Peyer's patch (tissue), 4 donors: ENCODE data around the gene POMP. TPM values are rescaled to one million over a fixed set of nuclear protein-coding genes. Genes with fewer than 3 reads are reported as not detected.
A peak's percentile ranks its signal among the peaks of the same experiment; 100 is the strongest.

Source experiments
- DNase-seq, 3 donors: peaks; one replicate each; pipeline ENCODE4 v3.0.0-alpha.2; 2017 to 2019
- H3K27ac ChIP-seq, 4 donors: fragments of 200-600 bp; sonication (generic); one replicate each; pipeline ENCODE4 v1.5.1; 2016 to 2019
- H3K27me3 ChIP-seq, 2 donors: fragments of 200-600 bp; sonication (generic); one replicate each; pipeline ENCODE4 v1.5.1; 2019
- H3K36me3 ChIP-seq, 3 donors: fragments of 200-600 bp; sonication (generic); one replicate each; pipeline ENCODE4 v1.5.1; 2016 to 2019
- H3K4me1 ChIP-seq, 4 donors: fragments of 200-600 bp; sonication (generic); one replicate each; pipeline ENCODE4 v1.5.1; 2016 to 2019
- H3K4me3 ChIP-seq, 4 donors: fragments of 200-600 bp; sonication (generic); 1 replicate in 3 of 4; 2 replicates in 1 of 4; pipeline ENCODE4 v1.5.1; 2016 to 2019; ENCODE audit warnings: mild to moderate bottlenecking in 1 of 4
- H3K9me3 ChIP-seq, 4 donors: fragments of 200-600 bp; sonication (generic); one replicate each; pipeline ENCODE4 v1.5.1; 2016 to 2019; ENCODE audit warnings: mild to moderate bottlenecking in 1 of 4
- POLR2A ChIP-seq, 2 donors: fragments of 450-650 bp; IDR thresholded peaks; one replicate each; pipeline ENCODE4 v1.5.1; 2017; ENCODE audit warnings: antibody characterized with exemption in 2 of 2, mild to moderate bottlenecking in 2 of 2, moderate library complexity in 2 of 2
- total RNA-seq, 4 donors: library from RNA; depleted of rRNA; stranded (reverse); fragments of >200 nt; gene quantifications; one replicate each; pipeline ENCODE4 v1.1.0, GENCODE V29; 2016
- TF ChIP-seq, protein P1 (sequence below), 6 experiments: fragments of 450-650 bp in 4 of 6; fragments of 200-600 bp in 2 of 6; sonication (generic) in 1 of 6; IDR thresholded peaks; one replicate each; pipeline ENCODE4 v1.5.1; 2017 to 2019; ENCODE audit warnings: antibody characterized with exemption in 6 of 6, mild to moderate bottlenecking in 3 of 6, moderate library complexity in 1 of 6

POMP gene, protein sequence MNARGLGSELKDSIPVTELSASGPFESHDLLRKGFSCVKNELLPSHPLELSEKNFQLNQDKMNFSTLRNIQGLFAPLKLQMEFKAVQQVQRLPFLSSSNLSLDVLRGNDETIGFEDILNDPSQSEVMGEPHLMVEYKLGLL
- 10 to 100 TPM; 24.3 to 68.8 (median 43.2) TPM for total RNA-seq

GRCh38 chr13:28658796-28659620 lies at the start of gene POMP:
Gene POMP, plus strand, starts transcription at chr13:28659130. Its CDS starts 55 bp downstream, at chr13:28659185.
- Histone ChIP-seq H3K4me3 (peak within 1 kb of the TSS; percentile 84 to 92 (median 88)), H3K9me3 (no peaks in the 10 kb centered on the region), H3K27ac (peak within 1 kb of the TSS; percentile 88 to 96 (median 93)), H3K27me3 (no peaks in the 10 kb centered on the region), H3K36me3 (peaks cover 0 to 18% (median 0%) of the 10 kb centered on the region in 3 donors), H3K4me1 (peaks cover 0 to 30% (median 4%) of the 10 kb centered on the region in 4 donors)
- TF ChIP-seq, protein P1, sequence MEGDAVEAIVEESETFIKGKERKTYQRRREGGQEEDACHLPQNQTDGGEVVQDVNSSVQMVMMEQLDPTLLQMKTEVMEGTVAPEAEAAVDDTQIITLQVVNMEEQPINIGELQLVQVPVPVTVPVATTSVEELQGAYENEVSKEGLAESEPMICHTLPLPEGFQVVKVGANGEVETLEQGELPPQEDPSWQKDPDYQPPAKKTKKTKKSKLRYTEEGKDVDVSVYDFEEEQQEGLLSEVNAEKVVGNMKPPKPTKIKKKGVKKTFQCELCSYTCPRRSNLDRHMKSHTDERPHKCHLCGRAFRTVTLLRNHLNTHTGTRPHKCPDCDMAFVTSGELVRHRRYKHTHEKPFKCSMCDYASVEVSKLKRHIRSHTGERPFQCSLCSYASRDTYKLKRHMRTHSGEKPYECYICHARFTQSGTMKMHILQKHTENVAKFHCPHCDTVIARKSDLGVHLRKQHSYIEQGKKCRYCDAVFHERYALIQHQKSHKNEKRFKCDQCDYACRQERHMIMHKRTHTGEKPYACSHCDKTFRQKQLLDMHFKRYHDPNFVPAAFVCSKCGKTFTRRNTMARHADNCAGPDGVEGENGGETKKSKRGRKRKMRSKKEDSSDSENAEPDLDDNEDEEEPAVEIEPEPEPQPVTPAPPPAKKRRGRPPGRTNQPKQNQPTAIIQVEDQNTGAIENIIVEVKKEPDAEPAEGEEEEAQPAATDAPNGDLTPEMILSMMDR (IDR thresholded peaks at IDR 0.05) = no peak
- TF ChIP-seq POLR2A (IDR thresholded peaks at IDR 0.05) = peak; percentile 89 to 92
- DNase-seq = peak; percentile 93 to 97 (median 93)

GRCh38 chr13:28609381-28609780 lies 49.5 kb upstream of the POMP start:
- TF ChIP-seq, protein P1 (IDR thresholded peaks at IDR 0.05) = no peak
- TF ChIP-seq POLR2A (IDR thresholded peaks at IDR 0.05) = no peak
- Histone ChIP-seq H3K4me1 (no peaks in the 10 kb centered on the region), H3K4me3 (no peak overlapping the region), H3K36me3 (no peaks in the 10 kb centered on the region), H3K27me3 (no peaks in the 10 kb centered on the region), H3K27ac (no peak overlapping the region), H3K9me3 (no peaks in the 10 kb centered on the region)
- no peak for DNase-seq

DNA sequence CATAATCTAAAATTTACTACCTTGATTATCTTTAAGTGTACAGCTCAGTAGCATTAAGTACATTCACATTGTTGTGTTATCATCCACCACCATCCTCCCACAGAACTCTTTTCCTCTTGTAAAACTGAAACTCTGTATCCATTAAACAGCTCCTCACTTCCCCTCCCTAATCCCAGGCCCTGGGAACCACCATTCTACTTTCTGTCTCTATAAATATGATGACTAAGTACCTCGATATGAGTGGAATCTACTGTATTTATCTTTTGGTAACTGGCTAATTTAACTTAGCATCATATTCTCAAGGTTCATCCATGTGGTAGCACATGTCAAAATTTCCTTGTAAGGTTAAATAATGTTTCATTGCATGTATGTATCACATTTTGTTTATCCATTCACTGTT lies 49.0 kb upstream of the POMP start:
- no peak overlapping the region for H3K4me3 ChIP-seq
- no peaks in the 10 kb centered on the region for H3K27me3 ChIP-seq
- no peaks in the 10 kb centered on the region for H3K36me3 ChIP-seq
- no peaks in the 10 kb centered on the region for H3K4me1 ChIP-seq
- no peak overlapping the region for H3K27ac ChIP-seq
- DNase-seq = no peak
- no peak for TF ChIP-seq POLR2A (IDR thresholded peaks at IDR 0.05)
- TF ChIP-seq, protein P1 (IDR thresholded peaks at IDR 0.05) = no peak
- H3K9me3 ChIP-seq = no peaks in the 10 kb centered on the region

- TF ChIP-seq, protein P1 (IDR thresholded peaks at IDR 0.05) = no peak
- no peak for TF ChIP-seq POLR2A (IDR thresholded peaks at IDR 0.05)
Measured at GRCh38 chr13:28610996-28611395, 47.9 kb upstream of the POMP start.

GRCh38 chr13:28611654-28612131 lies 47.2 kb upstream of the POMP start:
- Histone ChIP-seq H3K4me3 (no peak overlapping the region), H3K27me3 (no peaks in the 10 kb centered on the region), H3K27ac (no peak overlapping the region), H3K9me3 (no peaks in the 10 kb centered on the region), H3K36me3 (no peaks in the 10 kb centered on the region), H3K4me1 (no peaks in the 10 kb centered on the region)
- DNase-seq = no peak
- no peak for TF ChIP-seq POLR2A (IDR thresholded peaks at IDR 0.05)
- TF ChIP-seq, protein P1 (IDR thresholded peaks at IDR 0.05) = no peak

More at GRCh38 chr13:28610996-28611395, 47.9 kb upstream of the POMP start:
- Histone ChIP-seq H3K4me1 (no peaks in the 10 kb centered on the region), H3K27ac (no peak overlapping the region), H3K9me3 (no peaks in the 10 kb centered on the region), H3K36me3 (no peaks in the 10 kb centered on the region), H3K27me3 (no peaks in the 10 kb centered on the region), H3K4me3 (no peak overlapping the region)
- no peak for DNase-seq
